ENCODE results near the gene RAP1GAP. TPM values are rescaled to one million over a fixed set of nuclear protein-coding genes. Genes with fewer than 3 reads are reported as not detected.

The RAP1GAP gene
- total and polyA plus RNA-seq, 2 of the 13 experiments (the other 11 are each of a cell fraction or from before 2014, with no cell fraction given): 11.9 to 37.5 TPM

DNA sequence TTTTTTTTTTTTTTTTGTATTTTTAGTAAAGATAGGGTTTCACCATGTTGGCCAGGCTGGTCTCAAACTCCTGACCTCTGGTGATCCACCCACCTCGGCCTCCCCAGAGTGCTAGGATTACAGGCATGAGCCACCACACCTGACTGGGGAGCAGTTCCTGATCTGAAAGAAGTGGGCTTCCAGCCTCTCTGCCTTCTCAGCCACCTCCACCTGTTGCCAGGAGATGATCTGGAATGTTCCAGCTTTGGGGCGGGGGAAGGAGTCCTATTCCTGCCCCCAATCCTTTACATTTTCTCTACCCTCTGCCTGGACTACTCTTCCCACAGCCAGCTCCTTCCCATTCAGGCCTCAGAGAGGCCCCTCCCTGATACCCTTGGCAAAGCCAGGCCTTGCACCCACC is 28.1 kb downstream of the RAP1GAP start:
- no TSS peak for BruUV-seq (replicated peaks)
- H4K20me1 ChIP-seq (ENCODE audit: insufficient read depth, low read length): peaks cover 3% of the 10 kb centered on the region; the same call in 1 of the 2 replicates
- H3K27ac ChIP-seq (ENCODE audit: extremely low read length, insufficient read depth, low read length): no peak overlapping the region
- ChIA-PET POLR2A (no interaction called here), CTCF (ENCODE audit: low intra/inter-chr PET ratio, low total read pairs) (no interaction called here)
- H3K36me3 ChIP-seq (replicated peaks in 1 of 2; ENCODE audit: control insufficient read depth in 1 of 2, insufficient read depth in 2 of 2, low read length in 2 of 2): peaks cover 7 to 20% of the 10 kb centered on the region in 2 experiments
- no peak for ATAC-seq
- no peaks in the 10 kb centered on the region for H3K79me2 ChIP-seq (ENCODE audit: insufficient read depth, low read length)
- FAIRE-seq: no peak
- H3K4me2 ChIP-seq (ENCODE audit: low read depth, low read length): no peak overlapping the region
- 97% methylated on average over 2 of the region's 2 CpGs for WGBS (ENCODE audit: low lambda C conversion rate)
- H2AFZ ChIP-seq (ENCODE audit: low read length): no peak overlapping the region
- no peak for DNase-seq (ENCODE audit: low spot score)
- no peaks in the 10 kb centered on the region for H3K9me3 ChIP-seq (ENCODE audit: low read length)
- peaks cover 11% of the 10 kb centered on the region; the same call in 1 of the 2 replicates for H3K4me1 ChIP-seq (ENCODE audit: insufficient read depth, low read length)
- no peaks in the 10 kb centered on the region for H3K27me3 ChIP-seq (ENCODE audit: control insufficient read depth in 1 of 2, insufficient read depth in 2 of 2, low read length in 2 of 2)
- H3K9ac ChIP-seq (ENCODE audit: insufficient read depth, low read depth, low read length): no peak overlapping the region
- intact Hi-C loops (cut with micrococcal nuclease; ENCODE audit: unreplicated experiment): no loop called here
- no peak overlapping the region for H3K4me3 ChIP-seq (replicated peaks in 1 of 3; ENCODE audit: insufficient read depth in 1 of 3, low read depth in 2 of 3, low read length in 3 of 3)
- in situ Hi-C loops (cut with HindIII; ENCODE audit: extremely low pct_ligation_motif_present, low pct_unique_long_range_greater_than_20kb): no loop called here
- no peak for TF ChIP-seq ZNF263 (CRISPR knock-in tag; IDR thresholded peaks at IDR 0.05)
- no peak for TF ChIP-seq FLYWCH1 (CRISPR knock-in tag; IDR thresholded peaks at IDR 0.05)
- TF ChIP-seq, protein P1, sequence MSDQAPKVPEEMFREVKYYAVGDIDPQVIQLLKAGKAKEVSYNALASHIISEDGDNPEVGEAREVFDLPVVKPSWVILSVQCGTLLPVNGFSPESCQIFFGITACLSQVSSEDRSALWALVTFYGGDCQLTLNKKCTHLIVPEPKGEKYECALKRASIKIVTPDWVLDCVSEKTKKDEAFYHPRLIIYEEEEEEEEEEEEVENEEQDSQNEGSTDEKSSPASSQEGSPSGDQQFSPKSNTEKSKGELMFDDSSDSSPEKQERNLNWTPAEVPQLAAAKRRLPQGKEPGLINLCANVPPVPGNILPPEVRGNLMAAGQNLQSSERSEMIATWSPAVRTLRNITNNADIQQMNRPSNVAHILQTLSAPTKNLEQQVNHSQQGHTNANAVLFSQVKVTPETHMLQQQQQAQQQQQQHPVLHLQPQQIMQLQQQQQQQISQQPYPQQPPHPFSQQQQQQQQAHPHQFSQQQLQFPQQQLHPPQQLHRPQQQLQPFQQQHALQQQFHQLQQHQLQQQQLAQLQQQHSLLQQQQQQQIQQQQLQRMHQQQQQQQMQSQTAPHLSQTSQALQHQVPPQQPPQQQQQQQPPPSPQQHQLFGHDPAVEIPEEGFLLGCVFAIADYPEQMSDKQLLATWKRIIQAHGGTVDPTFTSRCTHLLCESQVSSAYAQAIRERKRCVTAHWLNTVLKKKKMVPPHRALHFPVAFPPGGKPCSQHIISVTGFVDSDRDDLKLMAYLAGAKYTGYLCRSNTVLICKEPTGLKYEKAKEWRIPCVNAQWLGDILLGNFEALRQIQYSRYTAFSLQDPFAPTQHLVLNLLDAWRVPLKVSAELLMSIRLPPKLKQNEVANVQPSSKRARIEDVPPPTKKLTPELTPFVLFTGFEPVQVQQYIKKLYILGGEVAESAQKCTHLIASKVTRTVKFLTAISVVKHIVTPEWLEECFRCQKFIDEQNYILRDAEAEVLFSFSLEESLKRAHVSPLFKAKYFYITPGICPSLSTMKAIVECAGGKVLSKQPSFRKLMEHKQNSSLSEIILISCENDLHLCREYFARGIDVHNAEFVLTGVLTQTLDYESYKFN (CRISPR knock-in tag; conservative IDR thresholded peaks at IDR 0.05): no peak
- no peak for TF ChIP-seq ZFP36L1 (CRISPR knock-in tag; IDR thresholded peaks at IDR 0.05)
- TF ChIP-seq ZNF335 (CRISPR knock-in tag; IDR thresholded peaks at IDR 0.05): no peak
- no peak for TF ChIP-seq ZNF431 (CRISPR knock-in tag; IDR thresholded peaks at IDR 0.05; ENCODE audit: borderline replicate concordance, low read depth)
- no peak for TF ChIP-seq ZNF773 (CRISPR knock-in tag; IDR thresholded peaks at IDR 0.05; ENCODE audit: borderline replicate concordance)
- TF ChIP-seq, protein P2, sequence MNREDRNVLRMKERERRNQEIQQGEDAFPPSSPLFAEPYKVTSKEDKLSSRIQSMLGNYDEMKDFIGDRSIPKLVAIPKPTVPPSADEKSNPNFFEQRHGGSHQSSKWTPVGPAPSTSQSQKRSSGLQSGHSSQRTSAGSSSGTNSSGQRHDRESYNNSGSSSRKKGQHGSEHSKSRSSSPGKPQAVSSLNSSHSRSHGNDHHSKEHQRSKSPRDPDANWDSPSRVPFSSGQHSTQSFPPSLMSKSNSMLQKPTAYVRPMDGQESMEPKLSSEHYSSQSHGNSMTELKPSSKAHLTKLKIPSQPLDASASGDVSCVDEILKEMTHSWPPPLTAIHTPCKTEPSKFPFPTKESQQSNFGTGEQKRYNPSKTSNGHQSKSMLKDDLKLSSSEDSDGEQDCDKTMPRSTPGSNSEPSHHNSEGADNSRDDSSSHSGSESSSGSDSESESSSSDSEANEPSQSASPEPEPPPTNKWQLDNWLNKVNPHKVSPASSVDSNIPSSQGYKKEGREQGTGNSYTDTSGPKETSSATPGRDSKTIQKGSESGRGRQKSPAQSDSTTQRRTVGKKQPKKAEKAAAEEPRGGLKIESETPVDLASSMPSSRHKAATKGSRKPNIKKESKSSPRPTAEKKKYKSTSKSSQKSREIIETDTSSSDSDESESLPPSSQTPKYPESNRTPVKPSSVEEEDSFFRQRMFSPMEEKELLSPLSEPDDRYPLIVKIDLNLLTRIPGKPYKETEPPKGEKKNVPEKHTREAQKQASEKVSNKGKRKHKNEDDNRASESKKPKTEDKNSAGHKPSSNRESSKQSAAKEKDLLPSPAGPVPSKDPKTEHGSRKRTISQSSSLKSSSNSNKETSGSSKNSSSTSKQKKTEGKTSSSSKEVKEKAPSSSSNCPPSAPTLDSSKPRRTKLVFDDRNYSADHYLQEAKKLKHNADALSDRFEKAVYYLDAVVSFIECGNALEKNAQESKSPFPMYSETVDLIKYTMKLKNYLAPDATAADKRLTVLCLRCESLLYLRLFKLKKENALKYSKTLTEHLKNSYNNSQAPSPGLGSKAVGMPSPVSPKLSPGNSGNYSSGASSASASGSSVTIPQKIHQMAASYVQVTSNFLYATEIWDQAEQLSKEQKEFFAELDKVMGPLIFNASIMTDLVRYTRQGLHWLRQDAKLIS (CRISPR knock-in tag; IDR thresholded peaks at IDR 0.05): no peak
- TF ChIP-seq KDM2A (CRISPR knock-in tag; IDR thresholded peaks at IDR 0.05; ENCODE audit: borderline replicate concordance, low read depth): no peak
- TF ChIP-seq, protein P3, sequence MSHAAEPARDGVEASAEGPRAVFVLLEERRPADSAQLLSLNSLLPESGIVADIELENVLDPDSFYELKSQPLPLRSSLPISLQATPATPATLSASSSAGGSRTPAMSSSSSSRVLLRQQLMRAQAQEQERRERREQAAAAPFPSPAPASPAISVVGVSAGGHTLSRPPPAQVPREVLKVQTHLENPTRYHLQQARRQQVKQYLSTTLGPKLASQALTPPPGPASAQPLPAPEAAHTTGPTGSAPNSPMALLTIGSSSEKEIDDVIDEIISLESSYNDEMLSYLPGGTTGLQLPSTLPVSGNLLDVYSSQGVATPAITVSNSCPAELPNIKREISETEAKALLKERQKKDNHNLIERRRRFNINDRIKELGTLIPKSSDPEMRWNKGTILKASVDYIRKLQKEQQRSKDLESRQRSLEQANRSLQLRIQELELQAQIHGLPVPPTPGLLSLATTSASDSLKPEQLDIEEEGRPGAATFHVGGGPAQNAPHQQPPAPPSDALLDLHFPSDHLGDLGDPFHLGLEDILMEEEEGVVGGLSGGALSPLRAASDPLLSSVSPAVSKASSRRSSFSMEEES (CRISPR knock-in tag; IDR thresholded peaks at IDR 0.05): no peak
- no peak for TF ChIP-seq ZIK1 (CRISPR knock-in tag; IDR thresholded peaks at IDR 0.05; ENCODE audit: borderline replicate concordance, low read depth)
- TF ChIP-seq ZKSCAN1 (IDR thresholded peaks at IDR 0.05; ENCODE audit: low read length): no peak
- no peak for TF ChIP-seq ZNF160 (CRISPR knock-in tag; IDR thresholded peaks at IDR 0.05)
- TF ChIP-seq ZSCAN22 (CRISPR knock-in tag; IDR thresholded peaks at IDR 0.05): no peak
- TF ChIP-seq, protein P4, sequence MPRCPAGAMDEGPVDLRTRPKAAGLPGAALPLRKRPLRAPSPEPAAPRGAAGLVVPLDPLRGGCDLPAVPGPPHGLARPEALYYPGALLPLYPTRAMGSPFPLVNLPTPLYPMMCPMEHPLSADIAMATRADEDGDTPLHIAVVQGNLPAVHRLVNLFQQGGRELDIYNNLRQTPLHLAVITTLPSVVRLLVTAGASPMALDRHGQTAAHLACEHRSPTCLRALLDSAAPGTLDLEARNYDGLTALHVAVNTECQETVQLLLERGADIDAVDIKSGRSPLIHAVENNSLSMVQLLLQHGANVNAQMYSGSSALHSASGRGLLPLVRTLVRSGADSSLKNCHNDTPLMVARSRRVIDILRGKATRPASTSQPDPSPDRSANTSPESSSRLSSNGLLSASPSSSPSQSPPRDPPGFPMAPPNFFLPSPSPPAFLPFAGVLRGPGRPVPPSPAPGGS (CRISPR knock-in tag; IDR thresholded peaks at IDR 0.05): no peak
- no peak for TF ChIP-seq ZNF180 (CRISPR knock-in tag; IDR thresholded peaks at IDR 0.05; ENCODE audit: borderline replicate concordance, low read depth)

Data from HepG2 (cell line).